A549 (cell line): ENCODE results near the gene CYGB.

ENCODE experiments used
- POLR2A ChIP-seq: IDR thresholded peaks from 2 replicates; pipeline ENCODE4 v1.6.1; 2012; ENCODE audit warnings: mild to moderate bottlenecking, low read length
- RAD21 ChIP-seq, 2 experiments: fragments of >200 bp in 1 of 2; sonication (Bioruptor Twin) in 1 of 2; formaldehyde crosslinking in 1 of 2; IDR thresholded peaks in 1 of 2; conservative IDR thresholded peaks in 1 of 2; 2 replicates in 1 of 2; 3 replicates in 1 of 2; pipeline ENCODE4 v1.6.1; 2012 to 2018; ENCODE audit warnings: inconsistent platforms in 1 of 2
- RNF2 ChIP-seq: fragments of 200-600 bp; sonication (generic); IDR thresholded peaks from 2 replicates; pipeline ENCODE4 v1.6.1; 2016; ENCODE audit warnings: low read depth, mild to moderate bottlenecking, antibody characterized with exemption, moderate library complexity, borderline replicate concordance
- TF ChIP-seq, protein P1 (sequence below): fragments of >200 bp; sonication (Bioruptor Twin); formaldehyde crosslinking; IDR thresholded peaks from 3 replicates; pipeline ENCODE4 v1.5.1; 2016
- TF ChIP-seq, protein P2 (sequence below): IDR thresholded peaks from 2 replicates; pipeline ENCODE4 v1.6.1; 2012

DNA sequence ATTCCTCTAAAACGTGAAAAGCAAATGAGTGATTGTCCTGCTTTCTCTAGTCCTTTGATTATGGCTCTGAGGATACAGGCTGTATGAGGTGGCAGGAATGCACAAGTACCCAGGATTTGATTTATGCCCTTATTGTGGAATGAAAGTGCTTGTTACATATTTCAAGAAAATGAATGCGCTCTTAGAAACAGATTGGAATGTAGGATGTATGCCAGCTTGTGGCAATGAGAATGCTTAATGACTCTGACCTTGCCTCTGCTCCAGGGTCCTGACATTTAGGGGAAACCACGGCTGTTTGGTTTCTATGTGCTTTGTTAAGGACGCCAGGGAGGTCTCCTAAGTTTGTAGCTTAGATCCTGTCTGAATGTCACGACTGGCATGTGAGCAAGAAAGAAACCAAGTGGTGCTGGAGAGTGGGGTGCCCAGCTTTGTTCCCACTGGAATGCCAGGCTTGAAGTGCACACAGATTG is 24.3 kb upstream of the CYGB start:
- TF ChIP-seq, protein P1, sequence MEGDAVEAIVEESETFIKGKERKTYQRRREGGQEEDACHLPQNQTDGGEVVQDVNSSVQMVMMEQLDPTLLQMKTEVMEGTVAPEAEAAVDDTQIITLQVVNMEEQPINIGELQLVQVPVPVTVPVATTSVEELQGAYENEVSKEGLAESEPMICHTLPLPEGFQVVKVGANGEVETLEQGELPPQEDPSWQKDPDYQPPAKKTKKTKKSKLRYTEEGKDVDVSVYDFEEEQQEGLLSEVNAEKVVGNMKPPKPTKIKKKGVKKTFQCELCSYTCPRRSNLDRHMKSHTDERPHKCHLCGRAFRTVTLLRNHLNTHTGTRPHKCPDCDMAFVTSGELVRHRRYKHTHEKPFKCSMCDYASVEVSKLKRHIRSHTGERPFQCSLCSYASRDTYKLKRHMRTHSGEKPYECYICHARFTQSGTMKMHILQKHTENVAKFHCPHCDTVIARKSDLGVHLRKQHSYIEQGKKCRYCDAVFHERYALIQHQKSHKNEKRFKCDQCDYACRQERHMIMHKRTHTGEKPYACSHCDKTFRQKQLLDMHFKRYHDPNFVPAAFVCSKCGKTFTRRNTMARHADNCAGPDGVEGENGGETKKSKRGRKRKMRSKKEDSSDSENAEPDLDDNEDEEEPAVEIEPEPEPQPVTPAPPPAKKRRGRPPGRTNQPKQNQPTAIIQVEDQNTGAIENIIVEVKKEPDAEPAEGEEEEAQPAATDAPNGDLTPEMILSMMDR, result no peak
- TF ChIP-seq RAD21 (conservative IDR thresholded peaks at IDR 0.05 in 1 of 2, IDR thresholded peaks at IDR 0.05 in 1 of 2) (no peak), RNF2 (no peak), POLR2A (no peak)
- TF ChIP-seq, protein P2, sequence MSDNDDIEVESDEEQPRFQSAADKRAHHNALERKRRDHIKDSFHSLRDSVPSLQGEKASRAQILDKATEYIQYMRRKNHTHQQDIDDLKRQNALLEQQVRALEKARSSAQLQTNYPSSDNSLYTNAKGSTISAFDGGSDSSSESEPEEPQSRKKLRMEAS, result no peak
